RWPE2 (cell line): ENCODE measurements around the gene RARS1.
"Not testable (repeated sequence)": the region's sequence is repeated elsewhere in the genome, so short reads cannot be mapped to it uniquely, and the experiment has no call there.

Experiments used
- ATAC-seq: fragments of 200-7000 bp; cut with Tn5 transposase; 3 replicates; pipeline ENCODE4 v1.9.1; 2021; ENCODE audit warnings: low read depth
- DNase-seq: peaks from one replicate; pipeline ENCODE4 v3.0.0-alpha.2; 2020; ENCODE audit warnings: low spot score
- H3K27ac ChIP-seq: fragments of 450-650 bp; 2 replicates; pipeline ENCODE4 v1.5.1; 2017; ENCODE audit warnings: mild to moderate bottlenecking; ENCODE audit not compliant: poor library complexity, severe bottlenecking
- H3K27me3 ChIP-seq: fragments of 250-450 bp; sonication (Bioruptor Pico); 2 replicates; pipeline ENCODE4 v1.5.1; 2021; ENCODE audit warnings: mild to moderate bottlenecking, moderate library complexity; ENCODE audit not compliant: insufficient read depth, poor library complexity, severe bottlenecking
- H3K36me3 ChIP-seq: fragments of 250-450 bp; sonication (Bioruptor Pico); 2 replicates; pipeline ENCODE4 v1.5.1; 2020; ENCODE audit warnings: low read depth, mild to moderate bottlenecking, moderate library complexity
- H3K4me1 ChIP-seq: fragments of 250-450 bp; sonication (Bioruptor Pico); 2 replicates; pipeline ENCODE4 v1.5.1; 2021; ENCODE audit warnings: mild to moderate bottlenecking, moderate library complexity; ENCODE audit not compliant: insufficient read depth, poor library complexity, severe bottlenecking
- H3K4me3 ChIP-seq: fragments of 250-450 bp; sonication (Bioruptor Pico); 2 replicates; pipeline ENCODE4 v1.5.1; 2021; ENCODE audit warnings: mild to moderate bottlenecking, moderate library complexity; ENCODE audit not compliant: severe bottlenecking
- H3K9me3 ChIP-seq: fragments of 250-450 bp; sonication (Bioruptor Pico); 2 replicates; pipeline ENCODE4 v1.5.1; 2021; ENCODE audit warnings: mild to moderate bottlenecking, moderate library complexity; ENCODE audit not compliant: severe bottlenecking
- TF ChIP-seq, protein P1 (sequence below): fragments of 450-650 bp; IDR thresholded peaks from one replicate; pipeline ENCODE4 v1.5.1; 2017; ENCODE audit warnings: mild to moderate bottlenecking, moderate library complexity; ENCODE audit not compliant: poor library complexity, severe bottlenecking

RARS1 gene

DNA sequence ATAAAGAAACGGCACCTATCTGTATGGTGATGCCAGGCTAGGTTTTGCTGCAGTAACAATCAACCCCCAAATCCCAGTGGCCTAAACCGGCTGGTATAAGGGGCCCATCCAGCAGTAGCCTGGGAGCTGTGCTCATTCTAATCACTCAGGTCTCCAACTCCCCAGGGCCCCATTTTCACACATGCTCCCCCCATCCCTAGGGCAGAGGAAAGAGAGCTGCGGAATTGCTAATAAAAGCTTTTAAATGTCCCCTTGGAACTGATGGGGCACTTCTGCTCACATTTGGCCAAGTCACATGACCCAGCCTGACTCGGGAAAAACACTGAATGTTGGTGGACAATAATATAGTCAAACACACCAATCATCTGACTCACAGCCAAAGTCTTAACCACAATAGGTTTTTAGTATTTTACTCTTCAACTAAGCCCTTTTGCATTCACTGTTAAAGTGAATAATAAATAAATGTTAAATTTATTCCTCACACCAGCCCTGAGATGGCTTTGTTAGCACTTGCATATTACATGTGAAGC lies 44.4 kb downstream of the RARS1 start:
- Histone ChIP-seq H3K27ac (no peak overlapping the region), H3K36me3 (no peaks in the 10 kb centered on the region), H3K4me3 (no peak overlapping the region), H3K27me3 (peaks cover 26% of the 10 kb centered on the region), H3K4me1 (no peaks in the 10 kb centered on the region), H3K9me3 (no peaks in the 10 kb centered on the region)
- DNase-seq (no peak), ATAC-seq (no peak)
- TF ChIP-seq, protein P1, sequence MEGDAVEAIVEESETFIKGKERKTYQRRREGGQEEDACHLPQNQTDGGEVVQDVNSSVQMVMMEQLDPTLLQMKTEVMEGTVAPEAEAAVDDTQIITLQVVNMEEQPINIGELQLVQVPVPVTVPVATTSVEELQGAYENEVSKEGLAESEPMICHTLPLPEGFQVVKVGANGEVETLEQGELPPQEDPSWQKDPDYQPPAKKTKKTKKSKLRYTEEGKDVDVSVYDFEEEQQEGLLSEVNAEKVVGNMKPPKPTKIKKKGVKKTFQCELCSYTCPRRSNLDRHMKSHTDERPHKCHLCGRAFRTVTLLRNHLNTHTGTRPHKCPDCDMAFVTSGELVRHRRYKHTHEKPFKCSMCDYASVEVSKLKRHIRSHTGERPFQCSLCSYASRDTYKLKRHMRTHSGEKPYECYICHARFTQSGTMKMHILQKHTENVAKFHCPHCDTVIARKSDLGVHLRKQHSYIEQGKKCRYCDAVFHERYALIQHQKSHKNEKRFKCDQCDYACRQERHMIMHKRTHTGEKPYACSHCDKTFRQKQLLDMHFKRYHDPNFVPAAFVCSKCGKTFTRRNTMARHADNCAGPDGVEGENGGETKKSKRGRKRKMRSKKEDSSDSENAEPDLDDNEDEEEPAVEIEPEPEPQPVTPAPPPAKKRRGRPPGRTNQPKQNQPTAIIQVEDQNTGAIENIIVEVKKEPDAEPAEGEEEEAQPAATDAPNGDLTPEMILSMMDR: no peak

DNA sequence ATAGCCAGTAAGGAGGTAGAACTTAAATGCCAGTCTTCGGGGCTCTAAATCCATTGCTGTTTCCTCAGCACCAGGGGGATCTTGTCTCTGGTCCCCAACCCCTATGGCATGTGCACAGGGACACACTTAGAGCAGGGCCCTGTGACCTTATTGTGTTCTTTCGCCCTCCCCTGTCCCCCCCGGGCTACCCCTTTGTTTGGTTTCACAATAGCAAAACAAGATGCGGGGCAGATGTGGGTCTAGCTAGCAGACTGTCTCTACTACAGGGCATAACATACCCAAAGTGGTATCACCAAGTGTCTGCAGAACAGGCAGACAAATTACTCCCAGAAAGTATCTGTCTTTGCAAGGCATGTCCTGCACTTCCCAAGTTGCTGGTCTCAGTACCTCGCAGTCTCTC lies 44.9 kb downstream of the RARS1 start:
- Histone ChIP-seq H3K36me3 (no peaks in the 10 kb centered on the region), H3K4me3 (no peak overlapping the region), H3K27me3 (peaks cover 26% of the 10 kb centered on the region), H3K27ac (no peak overlapping the region), H3K4me1 (no peaks in the 10 kb centered on the region), H3K9me3 (no peaks in the 10 kb centered on the region)
- TF ChIP-seq, protein P1: no peak
- DNase-seq: no peak
- ATAC-seq: no peak

DNA sequence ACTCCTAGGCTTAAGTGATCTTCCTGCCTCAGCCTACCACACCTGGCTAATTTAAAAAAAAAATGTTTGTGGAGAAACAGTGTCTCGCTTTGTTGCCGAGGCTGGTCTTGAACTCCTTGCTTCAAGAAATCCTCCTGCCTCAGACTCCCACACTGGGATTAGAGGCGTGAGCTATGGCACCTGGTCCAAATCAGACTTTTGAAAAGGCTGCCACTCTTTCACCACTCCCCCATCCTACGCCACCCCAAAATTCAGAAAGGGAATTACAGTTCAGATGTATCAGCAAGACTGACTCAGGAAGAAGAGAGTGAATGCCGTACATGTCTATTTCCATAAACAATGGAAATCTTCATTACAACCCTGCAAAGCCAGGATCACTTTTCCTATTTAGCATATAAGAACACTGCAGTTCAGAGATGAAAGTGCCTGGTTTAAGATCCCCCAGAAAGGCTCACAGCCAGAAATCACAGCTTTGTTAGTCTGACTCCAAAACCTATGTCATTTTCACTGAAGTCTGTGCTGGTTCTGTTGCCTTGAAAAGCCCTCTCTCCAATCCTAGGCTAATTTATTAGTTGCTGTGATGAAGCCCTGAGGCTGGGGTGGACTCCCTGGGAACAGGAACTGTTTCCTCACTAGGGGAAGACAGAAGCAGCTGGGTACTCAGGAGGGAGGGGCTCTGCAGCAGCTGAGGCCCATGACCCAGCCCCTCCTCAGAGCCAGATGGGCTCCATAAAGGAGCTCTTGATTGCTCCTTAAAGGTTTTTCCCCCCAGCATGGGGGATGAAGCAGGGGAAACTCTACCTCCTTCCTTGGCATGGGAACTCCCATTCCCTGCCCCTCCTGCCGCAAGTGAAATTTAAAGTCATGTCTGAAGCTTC lies 46.0 kb downstream of the RARS1 start:
- Histone ChIP-seq H3K9me3 (no peaks in the 10 kb centered on the region), H3K36me3 (no peaks in the 10 kb centered on the region), H3K4me3 (no peak overlapping the region), H3K27ac (no peak overlapping the region), H3K4me1 (no peaks in the 10 kb centered on the region), H3K27me3 (peaks cover 26% of the 10 kb centered on the region)
- TF ChIP-seq, protein P1: no peak
- no peak for ATAC-seq
- no peak for DNase-seq

DNA sequence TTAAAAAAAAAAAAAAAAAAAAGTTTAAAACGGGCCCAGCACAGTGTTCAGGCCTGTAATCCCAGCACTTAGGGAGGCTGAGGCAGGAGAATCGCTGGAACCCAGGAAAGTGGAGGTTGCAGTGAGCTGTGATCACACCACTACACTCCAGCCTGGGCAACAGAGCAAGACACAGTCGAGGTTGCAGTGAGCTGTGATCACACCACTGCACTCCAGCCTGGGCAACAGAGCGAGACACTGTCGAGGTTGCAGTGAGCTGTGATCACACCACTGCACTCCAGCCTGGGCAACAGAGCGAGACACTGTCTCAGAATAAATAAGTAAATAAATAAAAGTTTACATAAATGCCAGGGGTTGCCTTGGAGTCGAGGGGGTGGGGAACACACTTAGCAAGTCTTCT lies 48.1 kb downstream of the RARS1 start:
- H3K27me3 ChIP-seq: peaks cover 17% of the 10 kb centered on the region
- H3K4me3 ChIP-seq, DNase-seq, H3K4me1 ChIP-seq, H3K36me3 ChIP-seq, ATAC-seq, H3K9me3 ChIP-seq, H3K27ac ChIP-seq: not testable (repeated sequence)

DNA sequence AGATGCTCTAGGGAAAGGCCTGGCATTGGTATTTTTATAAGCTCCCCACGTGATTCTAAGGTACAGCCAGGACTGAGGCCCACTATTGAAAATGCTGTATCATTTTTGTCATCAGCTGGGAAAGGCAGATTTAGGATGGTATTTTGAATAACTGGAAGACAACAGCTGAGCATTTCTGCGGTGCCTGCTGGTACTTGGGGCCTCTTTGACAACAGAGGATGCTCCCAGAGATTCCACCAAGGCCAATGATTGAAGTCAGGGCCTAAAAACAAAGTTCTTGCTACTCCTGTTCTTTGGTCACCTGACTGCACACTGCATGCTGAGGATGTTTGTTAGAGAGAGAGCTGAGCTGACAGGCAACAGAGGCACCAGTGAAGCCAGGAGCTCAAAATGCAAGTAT lies 50.9 kb downstream of the RARS1 start:
- no peak overlapping the region for H3K4me3 ChIP-seq
- DNase-seq (no peak), ATAC-seq (no peak)
- no peaks in the 10 kb centered on the region for H3K27me3 ChIP-seq
- no peaks in the 10 kb centered on the region for H3K36me3 ChIP-seq
- no peaks in the 10 kb centered on the region for H3K4me1 ChIP-seq
- no peaks in the 10 kb centered on the region for H3K9me3 ChIP-seq
- no peak overlapping the region for H3K27ac ChIP-seq
- TF ChIP-seq, protein P1: no peak
